Hippocampal formation (tissue), 2 donors: ENCODE data around the gene TSFM.
"Not testable (repeated sequence)": the region's sequence is repeated elsewhere in the genome, so short reads cannot be mapped to it uniquely, and the experiment has no call there.

Experiments
- DNase-seq, 2 donors: peaks; one replicate each; lab custom pipeline; 2025; lab: John Stamatoyannopoulos, UW

TSFM gene

DNA sequence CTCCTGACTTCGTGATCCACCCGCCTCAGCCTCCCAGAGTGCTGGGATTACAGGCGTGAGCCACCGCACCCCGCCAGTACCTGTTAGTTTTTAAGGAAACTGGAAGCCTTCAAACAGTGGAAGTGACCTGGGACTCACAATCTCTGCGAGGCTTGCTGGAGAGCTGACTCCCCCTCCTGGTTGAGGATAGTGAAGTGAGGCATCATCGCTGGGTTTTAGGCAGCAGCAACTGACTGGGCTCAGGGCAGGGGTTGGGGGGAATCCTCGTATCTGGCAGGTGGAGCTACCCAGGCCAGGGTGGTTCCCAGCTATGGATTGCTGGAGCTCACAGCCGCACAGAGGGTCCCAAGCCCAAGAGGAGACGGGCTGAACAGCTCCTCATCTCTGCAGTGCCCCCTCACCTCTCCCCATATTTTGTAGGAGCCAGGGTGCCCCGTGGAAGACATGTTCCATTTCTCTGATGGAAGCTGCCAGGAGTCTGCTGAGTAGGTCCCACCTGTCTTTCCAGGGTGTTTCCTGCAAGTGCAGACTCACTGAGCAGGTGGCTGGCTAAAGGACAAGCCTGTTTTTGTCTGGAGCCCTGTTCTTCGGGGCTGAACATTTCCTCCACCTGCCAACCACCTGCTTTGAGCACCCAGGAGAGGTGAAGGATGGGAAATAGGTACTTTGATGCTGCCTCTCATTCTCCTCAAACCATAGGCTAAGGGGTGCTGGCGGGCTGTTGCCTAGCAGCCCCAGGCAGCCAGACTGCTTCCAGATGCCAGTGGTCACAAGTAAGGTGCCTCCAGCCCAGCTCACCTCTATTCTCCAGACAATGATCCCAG, 32.8 kb downstream of the TSFM start:
- no peak for DNase-seq

DNA sequence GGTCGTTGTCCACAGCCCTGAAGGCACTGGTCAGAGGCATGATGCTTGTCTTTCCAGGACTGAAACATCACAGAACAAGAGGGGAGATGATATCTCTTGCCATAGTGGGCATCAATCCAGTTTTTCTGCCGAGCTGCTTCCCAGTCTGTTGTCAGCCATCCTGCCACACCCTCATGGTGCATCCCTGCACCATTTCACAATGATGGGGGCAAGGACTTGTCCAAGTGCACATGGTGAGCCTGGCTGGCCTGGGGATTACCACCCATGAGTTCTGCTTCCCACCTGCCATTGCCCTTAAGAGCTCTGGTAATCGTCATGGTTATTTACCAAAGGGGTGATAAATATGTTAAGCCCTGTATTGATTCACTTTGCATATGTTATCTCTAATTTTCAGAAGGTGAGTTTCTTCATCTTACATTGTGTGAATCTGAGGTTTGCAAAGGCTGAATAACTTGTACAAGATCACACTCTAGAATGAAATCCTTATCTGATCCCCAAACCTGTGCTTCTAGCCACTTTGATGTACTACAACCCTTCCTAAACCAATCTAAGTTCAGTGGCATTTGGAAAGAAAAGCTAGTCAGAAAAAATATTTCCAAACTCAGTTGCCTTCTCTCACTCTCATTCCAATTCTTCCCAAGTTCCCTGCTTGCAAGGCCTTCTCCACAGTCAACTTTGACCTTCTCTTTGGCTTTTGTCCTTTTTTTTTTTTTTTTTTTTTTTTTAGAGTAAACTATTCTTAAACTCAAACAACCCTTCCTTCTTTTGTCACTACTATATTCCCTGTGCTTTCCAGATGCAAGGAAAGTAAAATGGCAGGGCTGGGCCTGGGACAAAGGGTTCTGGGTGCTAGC, 33.6 kb downstream of the TSFM start:
- no peak for DNase-seq

DNA sequence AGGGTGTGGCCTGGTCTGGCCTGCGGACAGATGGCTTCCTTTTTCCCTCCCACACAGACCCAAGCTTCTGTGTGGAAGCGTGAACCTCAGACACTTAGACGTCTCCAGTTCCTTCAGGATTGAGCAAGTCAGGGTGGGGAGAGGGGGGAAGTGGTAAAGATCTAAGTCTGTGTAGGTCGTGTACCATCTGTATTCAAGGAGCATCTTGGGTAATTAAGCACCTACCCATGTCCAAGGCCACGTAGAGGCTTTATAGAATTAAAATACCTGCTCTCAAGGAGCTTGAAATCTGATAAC, 34.2 kb downstream of the TSFM start:
- DNase-seq, result no peak

DNA sequence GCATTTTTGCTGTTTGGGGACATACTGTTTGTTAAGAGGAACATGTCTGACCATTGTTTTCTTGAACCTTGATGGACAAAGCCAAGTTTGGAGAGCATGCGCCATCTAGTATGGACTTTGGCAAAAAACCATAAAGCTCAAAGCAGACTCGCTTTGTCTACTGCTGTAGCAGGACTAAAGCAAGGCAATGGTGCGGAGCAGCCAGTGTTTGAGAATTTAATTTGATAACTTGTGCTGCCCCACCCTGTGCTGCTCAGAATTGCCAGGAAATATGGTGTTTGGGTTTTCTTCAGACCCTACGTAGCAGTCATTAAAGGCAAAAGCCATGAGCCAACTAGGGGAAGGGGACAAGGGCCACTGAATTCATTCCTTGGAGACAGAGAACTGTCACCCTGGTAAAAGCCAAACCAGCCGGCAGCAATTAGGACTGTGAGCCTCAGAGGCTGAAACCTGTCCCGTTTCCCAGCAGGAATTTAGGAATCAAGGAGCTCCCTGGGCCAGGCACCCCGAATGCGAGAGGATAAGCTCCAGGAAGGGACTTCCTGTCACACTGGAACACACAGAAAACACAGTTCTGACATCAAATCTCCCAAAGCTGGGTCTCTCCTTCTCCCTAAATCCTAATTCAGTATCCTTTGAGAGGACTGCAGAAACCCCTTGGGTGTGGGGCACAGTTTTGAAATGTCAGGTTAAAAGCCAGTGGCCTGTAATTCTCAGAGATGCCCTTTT, 34.8 kb downstream of the TSFM start:
- DNase-seq, result no peak

DNA sequence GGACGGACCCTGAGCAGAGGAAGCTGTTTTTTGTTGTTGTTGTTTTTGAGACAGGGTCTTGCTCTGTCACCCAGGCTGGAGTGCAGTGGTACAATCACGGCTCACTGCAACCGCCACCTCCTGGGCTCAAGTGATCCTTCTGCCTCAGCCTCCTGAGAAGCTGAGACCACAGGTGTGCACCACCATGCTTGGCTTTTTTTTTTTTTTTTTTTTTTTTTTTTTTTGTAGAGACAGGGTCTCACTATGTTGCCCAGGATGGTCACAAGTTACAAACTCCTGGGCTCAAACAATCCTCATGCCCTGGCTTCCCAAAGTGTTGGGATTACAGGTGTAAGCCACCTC, 35.4 kb downstream of the TSFM start:
- DNase-seq, result not testable (repeated sequence)

DNA sequence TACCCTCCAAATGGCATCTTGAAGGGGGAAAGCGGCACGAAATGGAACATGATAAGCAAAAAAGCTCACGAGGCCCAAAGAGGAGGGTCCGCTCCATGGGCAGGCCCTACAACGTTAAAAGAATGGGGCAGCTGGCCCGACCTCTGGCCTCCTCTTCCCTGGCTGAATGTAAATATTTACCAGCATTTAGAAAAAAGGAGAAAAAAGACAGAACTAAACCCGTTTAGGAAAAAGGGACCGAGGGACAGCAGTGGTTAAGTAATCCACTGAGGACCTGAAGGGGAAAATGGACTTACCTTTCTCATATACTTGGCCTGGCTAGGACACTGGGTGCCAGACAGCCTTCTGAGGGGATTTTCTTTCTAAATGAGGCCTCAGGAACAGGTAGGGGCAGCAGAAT, 37.5 kb downstream of the TSFM start:
- not testable (repeated sequence) for DNase-seq

DNA sequence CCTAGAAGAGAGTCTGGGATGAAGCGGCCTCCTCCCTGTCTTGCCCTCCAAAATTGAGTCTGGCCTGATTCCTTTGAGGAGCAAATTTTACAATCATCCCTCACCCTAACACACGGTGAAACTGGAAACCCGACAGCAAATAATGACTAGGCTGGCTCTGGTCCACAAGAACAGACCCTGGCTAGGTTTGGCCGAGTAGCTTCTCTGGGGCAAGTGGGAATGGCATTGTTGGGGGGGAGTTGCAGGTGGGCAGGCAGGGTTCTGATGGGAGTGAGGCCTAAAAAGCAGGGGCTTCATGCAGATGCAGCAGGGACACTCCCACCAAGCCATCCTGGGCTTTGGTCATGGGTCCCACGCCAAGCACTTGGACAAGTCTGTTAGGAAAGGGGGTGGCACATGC, 38.4 kb downstream of the TSFM start:
- not testable (repeated sequence) for DNase-seq

DNA sequence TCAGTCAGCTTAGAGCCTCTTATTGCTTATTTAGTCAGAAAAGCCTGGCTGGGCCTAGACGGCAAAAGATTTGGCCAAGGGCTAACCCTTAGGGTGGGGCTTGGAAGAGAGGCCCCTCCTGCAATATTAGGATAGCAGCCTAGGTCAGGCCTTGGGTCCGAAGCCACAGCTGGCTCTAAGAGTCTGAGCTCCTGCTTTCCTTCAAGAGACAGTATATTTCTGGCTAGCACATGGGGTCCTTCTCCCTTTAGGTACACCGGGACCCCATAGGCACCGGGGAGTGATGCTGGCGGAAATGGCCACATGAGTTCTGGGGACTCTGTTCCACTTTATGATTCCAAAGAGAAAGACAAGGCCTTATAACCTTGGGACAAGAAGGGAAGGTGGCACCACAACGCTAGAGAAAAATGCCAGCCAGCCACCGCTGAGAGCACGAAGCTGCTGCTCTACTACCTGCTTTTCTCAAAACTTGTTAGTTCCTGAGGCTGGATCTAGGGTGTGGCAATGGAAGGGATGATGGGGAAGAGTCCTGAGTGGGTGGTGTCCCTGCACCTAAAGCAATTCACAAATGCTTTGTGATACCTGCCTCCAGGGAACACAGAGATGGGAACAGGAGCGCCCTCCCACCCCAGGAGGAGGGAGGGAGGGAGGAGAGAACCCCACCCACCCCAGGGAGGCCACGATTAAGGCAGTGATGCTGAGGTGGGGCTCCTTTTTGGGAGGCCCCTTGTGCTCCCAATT, 39.1 kb downstream of the TSFM start:
- DNase-seq, result no peak

DNA sequence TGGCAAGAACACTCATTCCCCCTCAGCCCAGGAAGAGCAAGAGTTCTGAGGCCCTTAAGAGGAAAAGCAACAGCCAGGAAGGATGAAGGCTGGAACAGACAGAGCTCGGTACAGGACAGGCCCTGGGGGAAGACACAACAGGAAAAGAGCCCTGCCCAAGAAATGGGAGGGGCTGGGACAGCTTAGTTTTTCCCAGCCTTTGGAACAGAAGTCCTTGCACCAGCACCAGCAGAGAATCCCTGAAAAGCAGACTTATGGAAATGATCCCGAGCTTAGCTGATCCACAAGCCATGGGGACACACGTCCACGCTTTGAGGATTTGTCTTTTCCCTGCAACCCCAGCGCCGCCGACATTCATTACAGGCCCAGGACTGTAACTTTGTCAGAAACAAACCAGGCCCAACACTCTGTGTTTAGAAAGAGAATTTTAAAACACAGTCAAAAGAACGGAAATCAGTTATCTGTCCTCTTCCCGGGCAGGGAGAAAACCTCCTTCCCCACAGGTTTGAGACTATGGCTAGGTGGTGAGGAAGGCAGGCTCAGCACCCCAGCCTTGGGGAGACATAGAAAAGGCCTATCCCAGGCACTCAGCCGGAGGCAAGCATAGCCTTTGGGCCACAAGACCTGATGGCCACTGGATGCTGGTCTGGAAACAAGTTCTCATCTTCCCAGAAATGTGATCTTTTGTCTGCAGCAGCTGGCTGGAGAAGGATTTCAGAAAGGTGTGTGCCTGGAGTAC, 40.0 kb downstream of the TSFM start:
- no peak for DNase-seq

DNA sequence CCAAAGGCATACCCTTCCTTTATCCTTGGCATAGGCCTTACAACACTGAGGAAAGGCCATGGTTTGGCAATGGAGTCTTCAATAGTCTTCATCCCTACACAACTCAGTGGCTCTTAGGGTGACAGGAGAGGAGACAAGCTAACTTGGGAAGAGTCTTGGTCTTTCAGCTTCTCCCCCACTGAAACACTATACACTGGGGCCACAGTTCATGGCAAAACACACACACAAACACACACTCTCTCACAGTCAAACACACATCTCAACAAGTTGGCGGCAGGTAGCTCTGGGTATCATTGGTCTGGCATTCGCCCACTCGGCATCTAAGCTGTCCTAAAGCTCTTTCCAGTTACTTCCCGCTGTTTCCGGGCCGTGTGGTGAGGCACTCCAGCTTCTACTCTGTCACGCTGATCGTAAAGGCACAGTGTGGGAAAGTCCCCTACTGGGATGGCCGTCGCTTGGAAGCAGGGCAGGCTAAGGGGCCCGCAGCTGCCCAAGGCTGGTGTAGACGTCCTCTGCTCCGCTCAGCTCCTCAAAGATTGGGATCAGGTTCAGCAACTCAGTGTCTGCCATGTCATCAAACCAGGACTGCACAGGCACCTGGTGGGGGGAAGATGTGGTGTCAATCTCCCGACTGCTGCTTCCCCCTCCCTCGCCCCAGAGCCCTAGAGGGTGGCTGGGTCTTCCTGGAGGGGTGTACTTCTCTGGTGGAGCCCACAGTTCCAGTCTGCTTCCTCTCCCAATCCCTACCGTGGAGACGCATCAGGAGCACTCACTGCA, 40.7 kb downstream of the TSFM start:
- no peak for DNase-seq

DNA sequence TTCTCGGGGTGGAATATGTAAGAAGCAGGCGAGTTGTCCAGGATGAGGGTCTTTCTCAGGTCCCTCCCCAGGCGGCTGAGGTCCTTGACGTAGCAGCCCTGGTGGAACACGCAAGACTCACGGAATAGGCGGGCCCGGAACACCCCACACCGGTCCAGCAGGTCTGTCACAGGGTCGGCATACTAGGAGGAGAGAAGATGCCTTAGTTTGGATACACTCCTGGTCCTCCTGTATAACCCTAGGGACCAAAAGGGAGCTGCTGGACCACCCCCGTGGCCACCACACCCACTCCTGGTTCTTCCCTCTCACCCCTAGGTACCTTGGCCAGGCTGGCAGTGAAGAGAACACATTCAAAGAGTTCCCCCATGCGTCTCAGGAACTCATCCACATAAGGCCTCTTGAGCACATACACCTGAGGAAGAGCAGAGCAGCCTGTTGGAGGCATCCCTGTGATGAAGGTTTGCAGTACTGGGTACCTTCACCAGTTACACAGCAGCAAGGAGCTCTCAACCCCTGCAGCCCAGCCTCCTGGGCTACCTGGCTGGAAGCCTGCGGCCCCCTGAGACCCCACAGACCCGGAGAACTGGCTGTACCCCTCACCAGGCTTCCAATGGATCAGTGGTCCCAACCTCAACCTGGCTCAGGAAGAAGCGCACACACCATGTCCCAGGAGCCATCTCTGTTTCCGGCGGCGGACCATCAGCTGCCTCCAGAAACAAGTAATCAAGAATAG, 41.5 kb downstream of the TSFM start:
- no peak for DNase-seq

DNA sequence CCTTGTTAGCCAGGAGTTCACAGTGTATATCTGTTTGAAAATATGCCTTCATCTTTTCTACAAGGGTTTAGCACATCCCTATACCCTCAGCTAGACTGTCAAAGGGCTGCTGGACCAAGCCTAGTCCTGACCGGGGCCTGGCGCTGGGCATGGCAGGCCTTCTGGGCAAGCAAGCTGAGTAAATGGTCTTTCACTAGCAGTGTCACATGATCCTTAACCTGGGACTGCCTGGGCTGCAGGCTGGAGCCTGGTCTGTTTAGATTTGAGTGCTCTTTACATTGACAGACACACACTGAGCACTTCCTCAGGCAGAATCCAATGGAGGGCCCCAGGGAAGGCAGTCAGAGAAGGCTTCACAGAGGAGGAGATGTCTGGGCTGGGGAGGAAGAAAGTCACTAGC, 42.9 kb downstream of the TSFM start:
- DNase-seq, result no peak

DNA sequence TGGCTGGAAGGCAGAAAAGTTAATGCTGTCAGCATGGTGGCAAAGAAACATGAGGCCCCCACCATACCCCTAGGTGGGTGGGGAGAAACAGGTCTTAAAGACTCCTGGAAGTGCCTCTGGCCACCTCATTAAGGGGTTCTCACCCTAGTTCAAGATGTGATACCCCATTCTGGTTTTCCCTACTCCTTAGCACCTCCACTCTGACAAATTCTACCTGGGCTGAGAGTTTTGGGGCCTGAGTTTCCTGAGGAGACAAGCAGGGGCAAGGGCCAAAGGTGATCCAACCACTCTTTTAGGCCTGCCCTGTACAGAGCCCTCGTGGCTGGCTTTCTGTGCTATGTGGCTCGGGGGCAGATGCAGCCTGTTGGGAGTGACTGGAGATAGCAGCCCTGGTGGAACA, 43.8 kb downstream of the TSFM start:
- DNase-seq, result no peak

DNA sequence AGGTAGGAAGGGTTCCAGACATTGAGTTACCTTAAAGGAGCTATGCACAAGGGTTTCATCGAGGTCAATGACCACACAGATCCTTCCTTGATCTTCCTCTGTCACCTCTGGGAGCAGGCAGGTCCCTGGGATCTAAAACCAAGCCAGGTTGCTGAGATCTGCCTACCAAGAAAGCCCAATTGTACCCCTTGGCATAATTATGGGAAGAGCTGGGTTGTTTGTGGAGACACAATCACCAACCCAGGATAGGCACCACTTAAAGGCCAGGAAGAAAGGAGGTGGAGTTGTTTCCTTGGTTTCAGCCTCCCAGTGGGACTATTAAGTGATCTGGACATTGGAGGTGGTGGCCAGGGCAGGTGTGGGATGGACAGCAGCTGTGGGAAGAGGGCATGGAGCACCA, 44.4 kb downstream of the TSFM start:
- DNase-seq, result no peak

DNA sequence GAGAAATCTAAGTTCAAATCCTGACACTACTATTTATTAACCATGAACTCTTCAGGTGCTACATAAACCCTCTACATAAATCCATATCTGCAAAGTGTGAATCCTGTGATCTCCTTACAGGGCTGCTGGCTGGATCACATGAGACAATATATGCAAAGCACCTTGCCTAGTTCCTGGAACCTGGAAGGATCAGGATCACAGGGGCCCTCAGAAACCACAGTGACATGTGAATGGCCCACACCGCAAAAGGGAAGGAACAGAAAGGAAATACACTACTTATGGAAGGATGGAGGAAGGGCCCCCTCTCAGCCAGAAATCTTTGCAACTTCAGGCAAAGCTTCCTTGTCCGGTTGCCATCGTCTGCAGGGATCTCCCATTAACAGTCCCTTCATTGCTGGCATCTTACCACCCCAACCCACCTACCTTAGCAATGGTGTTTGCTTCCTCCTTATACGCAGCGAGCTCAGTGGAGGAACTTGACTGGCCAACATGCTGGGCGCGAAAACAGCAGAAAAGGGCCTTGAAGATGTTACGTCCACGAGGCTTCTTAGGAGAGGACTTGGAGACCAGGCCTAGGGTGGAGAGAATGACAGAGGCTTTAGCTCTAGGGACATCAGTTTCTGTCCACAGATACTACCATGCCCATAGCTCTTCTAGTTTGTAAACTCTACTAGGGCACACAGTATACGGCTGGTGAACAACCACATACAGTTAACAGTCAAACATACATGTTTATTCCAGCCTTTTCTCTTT, 46.6 kb downstream of the TSFM start:
- no peak for DNase-seq

DNA sequence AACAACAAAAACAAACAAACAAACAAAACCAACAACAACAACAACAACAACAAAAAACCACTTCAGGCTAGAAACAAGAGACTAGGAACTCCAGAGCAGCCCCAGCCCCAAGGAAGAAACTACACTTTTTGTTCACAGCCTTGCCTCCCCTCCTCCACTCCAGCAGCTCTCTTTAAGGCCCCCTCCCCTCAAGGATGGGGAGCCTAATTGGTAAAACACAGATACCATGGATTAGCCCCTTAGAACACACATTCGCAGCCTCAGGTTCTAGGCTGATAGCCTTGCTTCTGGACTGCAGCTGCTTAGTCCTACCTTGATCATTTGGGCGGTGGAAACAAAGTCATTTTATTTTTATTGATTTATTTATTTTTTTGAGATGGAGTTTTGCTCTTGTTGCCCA, 47.8 kb downstream of the TSFM start:
- DNase-seq, result no peak

DNA sequence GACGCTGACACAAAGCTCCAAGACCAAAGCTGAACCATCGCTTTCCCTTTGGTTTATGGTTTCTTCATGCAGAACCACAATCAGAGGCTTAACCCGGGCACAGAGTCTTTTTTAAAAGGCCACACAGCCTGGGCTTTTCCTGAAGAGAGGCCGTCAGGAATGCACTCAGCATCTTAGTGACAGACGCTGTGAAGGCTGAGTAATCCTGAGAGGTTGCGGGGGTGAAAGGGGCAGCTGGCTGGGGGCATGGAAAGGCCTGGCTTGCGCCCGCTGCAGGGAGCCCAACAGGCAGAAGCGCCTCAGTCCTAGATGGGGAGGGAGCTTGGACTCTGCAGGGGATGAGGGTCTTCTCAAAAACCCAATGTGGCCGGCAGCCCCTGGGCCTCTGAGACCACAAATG, 50.4 kb downstream of the TSFM start:
- DNase-seq, result no peak

DNA sequence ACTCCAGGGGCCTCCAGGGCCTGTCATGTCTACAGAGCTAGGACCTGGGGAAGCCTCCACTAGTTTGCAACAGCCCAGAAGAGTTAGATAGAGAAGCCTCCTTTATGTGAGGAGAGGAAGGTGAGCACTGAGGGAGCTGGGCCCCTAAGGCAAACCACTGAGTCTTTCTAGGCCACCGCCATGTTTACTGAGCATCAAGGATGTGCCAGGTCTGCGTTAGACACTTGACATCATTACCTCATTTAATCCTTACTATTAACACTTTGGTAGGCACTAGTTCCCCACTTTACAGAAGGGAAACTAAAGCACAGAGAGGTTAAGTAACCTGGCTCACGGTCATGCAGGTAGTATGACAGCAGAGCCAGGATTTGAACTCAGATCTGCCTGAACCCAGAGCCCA, 51.1 kb downstream of the TSFM start:
- DNase-seq, result no peak
